Prostate gland (tissue), 2 donors: Measurements from ENCODE around the gene R3HDM2. TPM values are rescaled to one million over a fixed set of nuclear protein-coding genes. Genes with fewer than 3 reads are reported as not detected.

ENCODE experiments used
- DNase-seq: peaks from one replicate; pipeline ENCODE4 v3.0.0-alpha.2; 2019; ENCODE audit warnings: low spot score
- H3K27ac ChIP-seq, 2 donors: fragments of 200-600 bp; sonication (generic); 2 replicates each; pipeline ENCODE4 v1.5.1; 2017 to 2019
- H3K27me3 ChIP-seq: fragments of 200-600 bp; sonication (generic); replicated peaks from 2 replicates; pipeline ENCODE4 v1.5.1; 2019; ENCODE audit not compliant: insufficient read depth
- H3K36me3 ChIP-seq, 2 donors: fragments of 200-600 bp; sonication (generic); 1 replicate in 1 of 2; 2 replicates in 1 of 2; pipeline versions ENCODE4 v1.5.1 to v1.8.1; 2017 to 2019
- H3K4me1 ChIP-seq: fragments of 200-600 bp; sonication (generic); replicated peaks from 2 replicates; pipeline ENCODE4 v1.5.1; 2019
- H3K4me3 ChIP-seq, 2 donors: fragments of 200-600 bp; sonication (generic); 2 replicates each; pipeline ENCODE4 v1.5.1; 2017 to 2019
- H3K9me3 ChIP-seq: fragments of 200-600 bp; sonication (generic); 2 replicates; pipeline ENCODE4 v1.5.1; 2017
- POLR2A ChIP-seq: fragments of 450-650 bp; IDR thresholded peaks from one replicate; pipeline ENCODE4 v1.6.1; 2016; ENCODE audit warnings: antibody characterized with exemption, mild to moderate bottlenecking
- POLR2AphosphoS5 ChIP-seq: sonication (generic); formaldehyde crosslinking; IDR thresholded peaks from one replicate; pipeline ENCODE4 v1.6.1; 2017; ENCODE audit warnings: antibody characterized with exemption
- WGBS: methylation state at CpG from one replicate; pipeline ENCODE4 v1.1.5; 2018; 5-methylcytosine and 5-hydroxymethylcytosine counted together
- intact Hi-C: fragments of 100-400 bp; cut with DNase I; formaldehyde crosslinking; loops from one replicate; pipeline ENCODE4 v1.14.2; 2022
- total RNA-seq, 2 donors: library from RNA; depleted of rRNA; stranded (reverse); fragments of >200 nt; gene quantifications; one replicate each; pipeline ENCODE4 v1.1.0, GENCODE V29; 2016
- TF ChIP-seq, protein P1 (sequence below), 4 experiments: fragments of 200-600 bp in 2 of 4; fragments of 450-650 bp in 2 of 4; sonication (generic) in 2 of 4; IDR thresholded peaks; 1 replicate in 3 of 4; 2 replicates in 1 of 4; pipeline ENCODE4 v1.5.1; 2016 to 2019; ENCODE audit warnings: antibody characterized with exemption in 4 of 4, mild to moderate bottlenecking in 2 of 4, moderate library complexity in 2 of 4

R3HDM2 gene
- total RNA-seq, 2 donors from 2014 or later = 38.7 to 80.9 TPM

DNA sequence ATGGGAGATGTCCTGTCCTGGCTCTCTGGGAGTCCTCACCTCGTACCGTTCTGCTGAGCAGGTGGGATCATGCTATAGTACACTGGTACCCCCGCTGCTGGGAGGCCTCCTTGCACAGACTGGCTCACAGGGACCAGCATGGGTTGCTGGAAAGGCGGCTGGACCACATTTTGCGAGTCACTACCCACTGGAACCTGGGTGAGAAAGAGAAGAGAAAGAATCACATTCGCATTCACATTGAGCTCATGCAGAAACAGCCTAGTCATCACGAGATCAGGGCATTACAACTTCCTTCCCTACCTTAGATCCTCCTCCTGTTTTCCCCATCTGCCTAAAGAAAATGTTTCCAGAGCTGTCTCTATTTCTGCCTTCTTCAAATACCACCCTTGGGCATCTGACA is 162.6 kb downstream of the R3HDM2 start:
- H3K4me3 ChIP-seq = no peak overlapping the region
- H3K9me3 ChIP-seq = no peaks in the 10 kb centered on the region
- H3K4me1 ChIP-seq = no peaks in the 10 kb centered on the region
- H3K36me3 ChIP-seq = peaks cover 3 to 8% of the 10 kb centered on the region in 2 donors
- WGBS = 84% methylated on average over 7 of the region's 7 CpGs
- no peak overlapping the region for H3K27ac ChIP-seq
- no peaks in the 10 kb centered on the region for H3K27me3 ChIP-seq
- TF ChIP-seq, protein P1, sequence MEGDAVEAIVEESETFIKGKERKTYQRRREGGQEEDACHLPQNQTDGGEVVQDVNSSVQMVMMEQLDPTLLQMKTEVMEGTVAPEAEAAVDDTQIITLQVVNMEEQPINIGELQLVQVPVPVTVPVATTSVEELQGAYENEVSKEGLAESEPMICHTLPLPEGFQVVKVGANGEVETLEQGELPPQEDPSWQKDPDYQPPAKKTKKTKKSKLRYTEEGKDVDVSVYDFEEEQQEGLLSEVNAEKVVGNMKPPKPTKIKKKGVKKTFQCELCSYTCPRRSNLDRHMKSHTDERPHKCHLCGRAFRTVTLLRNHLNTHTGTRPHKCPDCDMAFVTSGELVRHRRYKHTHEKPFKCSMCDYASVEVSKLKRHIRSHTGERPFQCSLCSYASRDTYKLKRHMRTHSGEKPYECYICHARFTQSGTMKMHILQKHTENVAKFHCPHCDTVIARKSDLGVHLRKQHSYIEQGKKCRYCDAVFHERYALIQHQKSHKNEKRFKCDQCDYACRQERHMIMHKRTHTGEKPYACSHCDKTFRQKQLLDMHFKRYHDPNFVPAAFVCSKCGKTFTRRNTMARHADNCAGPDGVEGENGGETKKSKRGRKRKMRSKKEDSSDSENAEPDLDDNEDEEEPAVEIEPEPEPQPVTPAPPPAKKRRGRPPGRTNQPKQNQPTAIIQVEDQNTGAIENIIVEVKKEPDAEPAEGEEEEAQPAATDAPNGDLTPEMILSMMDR (IDR thresholded peaks at IDR 0.05) = no peak
- no peak for TF ChIP-seq POLR2AphosphoS5
- no peak for TF ChIP-seq POLR2A
- intact Hi-C loops = no loop called here
- DNase-seq = no peak

DNA sequence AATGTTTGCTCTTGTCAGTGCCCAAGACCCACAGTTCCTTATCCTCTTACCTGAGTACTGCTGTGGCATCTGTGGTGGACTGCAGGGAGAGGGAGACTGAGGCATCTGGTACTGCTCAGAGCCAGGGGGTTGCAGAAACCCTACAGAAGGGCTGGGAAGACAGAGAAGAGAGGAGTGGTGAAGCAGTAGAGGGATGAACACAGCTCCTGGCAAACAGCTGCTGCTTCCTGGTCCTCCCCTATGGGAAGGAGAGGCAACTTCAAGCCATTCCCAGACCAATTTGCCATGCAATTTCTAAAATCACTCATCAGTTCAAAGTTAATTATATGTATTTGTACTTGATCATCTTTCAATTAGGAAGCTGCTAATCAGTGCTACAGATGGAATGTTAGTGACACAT is 164.2 kb downstream of the R3HDM2 start:
- no peaks in the 10 kb centered on the region for H3K27me3 ChIP-seq
- TF ChIP-seq POLR2AphosphoS5 (no peak), POLR2A (no peak)
- TF ChIP-seq, protein P1 (IDR thresholded peaks at IDR 0.05) = no peak
- intact Hi-C loops = no loop called here
- peaks cover 3 to 8% of the 10 kb centered on the region in 2 donors for H3K36me3 ChIP-seq
- no peaks in the 10 kb centered on the region for H3K4me1 ChIP-seq
- DNase-seq = no peak
- no peak overlapping the region for H3K4me3 ChIP-seq
- H3K9me3 ChIP-seq = no peaks in the 10 kb centered on the region
- H3K27ac ChIP-seq = no peak overlapping the region

DNA sequence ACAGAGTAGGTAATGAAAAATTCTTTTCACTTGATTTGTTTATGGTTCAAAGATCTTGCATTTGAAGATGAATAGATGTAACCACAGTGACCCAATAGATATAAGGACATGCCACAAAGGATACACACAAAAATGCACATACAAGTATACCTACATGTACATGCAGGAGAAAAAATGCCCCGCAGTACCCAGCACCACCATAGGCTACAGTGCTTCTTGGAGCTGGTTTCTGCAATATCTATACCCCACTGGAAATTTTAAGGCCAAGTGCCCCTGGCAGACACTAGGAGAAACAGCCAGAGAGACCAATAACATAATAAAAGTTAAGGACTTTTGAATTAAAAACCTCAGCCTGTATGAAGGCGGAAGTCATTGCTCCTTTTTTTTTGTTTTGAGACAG is 167.7 kb downstream of the R3HDM2 start:
- Histone ChIP-seq H3K9me3 (no peaks in the 10 kb centered on the region), H3K4me1 (no peaks in the 10 kb centered on the region), H3K36me3 (peaks cover 3 to 10% of the 10 kb centered on the region in 2 donors), H3K27me3 (no peaks in the 10 kb centered on the region), H3K4me3 (no peak overlapping the region), H3K27ac (no peak overlapping the region)
- WGBS = 96% methylated on average over 2 of the region's 2 CpGs
- intact Hi-C loops = loop anchor here (5.0 kb wide), 1 partner anchor 189 kb away; no protein-coding TSS in a partner anchor
- no peak for DNase-seq
- TF ChIP-seq POLR2A (no peak), POLR2AphosphoS5 (no peak)
- TF ChIP-seq, protein P1 (IDR thresholded peaks at IDR 0.05) = no peak

DNA sequence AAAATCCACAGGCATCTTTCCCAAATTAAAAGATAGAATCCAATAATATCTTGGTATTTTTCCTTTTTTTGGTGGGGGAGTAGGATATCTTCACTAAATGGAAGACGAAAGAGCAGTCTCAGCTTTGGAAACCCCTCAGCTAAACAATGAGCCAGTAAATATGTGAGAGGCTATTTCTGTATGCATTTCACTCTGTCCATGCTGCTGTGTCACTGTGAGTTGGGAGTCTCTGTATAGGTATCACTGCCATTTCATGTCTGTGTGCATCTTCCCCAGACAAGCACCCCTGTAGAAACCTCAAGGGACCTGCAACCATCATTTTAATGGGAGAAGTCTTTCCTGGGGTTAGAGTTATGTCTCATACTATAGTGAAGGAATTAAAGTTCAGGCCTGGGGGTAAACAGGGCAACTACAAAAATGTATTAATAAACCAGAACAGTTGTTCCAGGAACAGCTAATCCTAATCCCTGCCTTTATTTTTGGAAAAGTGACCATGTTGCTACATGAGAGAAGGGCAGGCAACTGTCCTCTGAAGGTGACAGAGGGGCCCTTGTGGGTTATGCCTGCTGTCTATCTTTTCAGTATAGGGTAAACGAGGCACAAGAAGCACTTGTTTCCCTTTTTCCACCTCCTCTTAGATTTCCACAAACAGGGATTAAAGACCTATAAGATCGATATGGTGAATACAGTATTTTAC is 168.6 kb downstream of the R3HDM2 start:
- intact Hi-C loops = loop anchor here (5.0 kb wide), 1 partner anchor 190 kb away; no protein-coding TSS in a partner anchor
- WGBS = 92% methylated on average over 3 of the region's 3 CpGs

More for the DNA sequence above, 168.6 kb downstream of the R3HDM2 start:
- no peaks in the 10 kb centered on the region for H3K27me3 ChIP-seq
- no peak overlapping the region for H3K27ac ChIP-seq
- TF ChIP-seq, protein P1 (IDR thresholded peaks at IDR 0.05) = no peak
- TF ChIP-seq POLR2AphosphoS5 = no peak
- TF ChIP-seq POLR2A = no peak
- DNase-seq = no peak
- H3K36me3 ChIP-seq = peaks cover 3 to 17% of the 10 kb centered on the region in 2 donors
- no peaks in the 10 kb centered on the region for H3K9me3 ChIP-seq
- H3K4me1 ChIP-seq = no peaks in the 10 kb centered on the region
- no peak overlapping the region for H3K4me3 ChIP-seq
